Epithelial cell of proximal tubule (primary cell): ENCODE data around the gene ZMIZ1. TPM values are rescaled to one million over a fixed set of nuclear protein-coding genes. Genes with fewer than 3 reads are reported as not detected.

Experiments
- DNase-seq: peaks from one replicate; pipeline ENCODE4 v3.0.0-alpha.2; 2011; ENCODE audit warnings: low read depth
- H3K4me3 ChIP-seq: 2 replicates; pipeline ENCODE4 v1.5.1; 2011; ENCODE audit warnings: low read depth, mild to moderate bottlenecking, low read length
- CTCF ChIP-seq: conservative IDR thresholded peaks from 2 replicates; pipeline ENCODE4 v1.5.1; 2012; ENCODE audit warnings: low read depth, mild to moderate bottlenecking, low read length
- total RNA-seq: library from RNA; depleted of rRNA; stranded (reverse); fragments of >200 nt; gene quantifications from 2 replicates; pipeline ENCODE4 v1.2.3, GENCODE V29; 2015

Gene ZMIZ1
- total RNA-seq, 1 donor from 2014 or later, result 21.4 TPM

GRCh38 chr10:79053481-79054202 lies 15.1 kb upstream of the ZMIZ1 start:
- no peak for TF ChIP-seq CTCF
- DNase-seq, result no peak
- no peak overlapping the region for H3K4me3 ChIP-seq

GRCh38 chr10:79054203-79055099 lies 14.3 kb upstream of the ZMIZ1 start:
- H3K4me3 ChIP-seq, result no peak overlapping the region
- no peak for TF ChIP-seq CTCF
- no peak for DNase-seq

GRCh38 chr10:79055100-79055782 lies 13.5 kb upstream of the ZMIZ1 start:
- no peak for TF ChIP-seq CTCF
- no peak for DNase-seq
- no peak overlapping the region for H3K4me3 ChIP-seq

- H3K4me3 ChIP-seq, result no peak overlapping the region
- DNase-seq, result no peak
- no peak for TF ChIP-seq CTCF
These were observed 12.9 kb upstream of the ZMIZ1 start for GRCh38 chr10:79055892-79056291.

GRCh38 chr10:79056361-79056735 lies 12.4 kb upstream of the ZMIZ1 start:
- DNase-seq, result no peak
- TF ChIP-seq CTCF, result no peak
- no peak overlapping the region for H3K4me3 ChIP-seq

GRCh38 chr10:79056736-79057391 lies 11.9 kb upstream of the ZMIZ1 start:
- no peak overlapping the region for H3K4me3 ChIP-seq
- no peak for TF ChIP-seq CTCF
- DNase-seq, result no peak
